GM08714 (cell line): ENCODE results near the gene TMC1.

Experiments used
- H3K4me3 ChIP-seq: fragments of 200-500 bp; sonication (Bioruptor generic); 2 replicates; pipeline ENCODE4 v1.5.1; 2014; ENCODE audit warnings: mild to moderate bottlenecking, low read length, inconsistent platforms
- ZNF274 ChIP-seq: IDR thresholded peaks from 2 replicates; pipeline ENCODE4 v1.6.1; 2012; ENCODE audit warnings: mild to moderate bottlenecking, low read depth, low read length

TMC1 gene

DNA sequence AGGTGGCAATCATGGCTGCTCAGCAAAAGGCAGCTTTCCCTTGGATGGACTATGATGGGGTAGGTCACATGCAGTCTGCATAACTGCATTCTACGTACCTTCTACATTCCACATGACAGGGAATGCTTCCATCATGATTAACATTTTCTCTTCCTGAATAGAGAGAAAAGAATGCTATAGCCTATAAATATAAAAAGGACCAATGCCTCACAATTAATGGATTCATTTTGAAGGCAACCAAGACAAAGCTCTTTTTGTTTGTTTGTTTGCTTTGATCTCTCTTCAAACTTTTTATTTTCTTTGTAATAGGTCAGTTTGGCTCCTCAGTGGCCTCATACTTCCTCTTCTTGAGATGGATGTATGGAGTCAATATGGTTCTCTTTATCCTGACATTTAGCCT, 230.1 kb downstream of the TMC1 start:
- no peak overlapping the region for H3K4me3 ChIP-seq
- no peak for TF ChIP-seq ZNF274

DNA sequence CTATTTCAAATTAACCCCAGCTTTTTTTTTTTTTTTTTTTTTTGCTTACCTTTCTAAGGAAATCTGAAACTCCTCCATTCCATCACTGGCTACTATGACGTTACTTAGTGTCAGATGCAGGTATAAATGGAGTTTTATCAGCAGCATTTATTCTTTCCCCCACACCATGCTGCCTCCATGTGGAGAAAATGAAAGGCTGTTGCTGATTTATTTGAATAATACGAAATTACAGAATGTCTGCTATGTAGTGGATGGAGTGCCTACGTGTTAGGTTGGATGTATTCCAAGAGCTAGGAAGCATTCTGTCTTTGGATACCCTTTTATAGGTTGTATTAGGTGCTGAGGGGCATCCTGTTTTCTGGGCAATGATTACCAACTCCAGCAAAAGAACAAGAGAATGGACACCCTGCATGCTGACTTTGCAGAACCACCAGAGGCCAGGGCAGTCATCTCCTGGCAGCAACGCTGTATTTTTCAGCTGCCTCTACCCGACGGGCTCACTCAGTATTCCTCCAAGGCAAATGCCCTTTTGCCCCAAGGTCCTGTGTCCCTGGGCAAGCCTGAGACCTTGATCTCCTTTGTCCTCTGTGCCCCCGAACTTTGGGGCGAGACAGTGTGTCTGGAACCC, 232.0 kb downstream of the TMC1 start:
- no peak overlapping the region for H3K4me3 ChIP-seq
- no peak for TF ChIP-seq ZNF274

- H3K4me3 ChIP-seq, result no peak overlapping the region
- TF ChIP-seq ZNF274, result no peak
Measured at GRCh38 chr9:72755836-72756235, 234.4 kb downstream of the TMC1 start.

- TF ChIP-seq ZNF274, result no peak
- H3K4me3 ChIP-seq, result no peak overlapping the region
Measured at GRCh38 chr9:72758944-72759343, 237.5 kb downstream of the TMC1 start.

DNA sequence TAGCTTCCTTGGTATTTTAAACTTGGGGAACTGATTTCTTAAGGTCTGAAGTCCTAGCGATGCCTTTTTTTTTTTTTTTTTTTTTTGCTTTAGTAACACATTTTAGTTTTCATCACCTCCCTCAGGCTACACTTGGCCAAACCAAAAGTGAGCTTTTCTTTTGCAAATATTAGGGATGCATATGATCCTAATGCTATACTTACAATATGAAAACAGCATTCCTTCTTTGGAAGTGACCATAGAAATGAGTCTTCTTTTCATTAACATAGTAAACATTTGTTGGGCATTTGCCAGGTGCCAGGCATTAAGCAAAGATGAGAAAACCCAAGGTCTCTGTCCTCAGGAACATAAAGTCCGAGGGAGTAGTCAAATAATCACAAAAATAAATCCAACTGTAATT, 241.6 kb downstream of the TMC1 start:
- no peak for TF ChIP-seq ZNF274
- H3K4me3 ChIP-seq, result no peak overlapping the region

GRCh38 chr9:72769546-72769945, 248.1 kb downstream of the TMC1 start:
- no peak for TF ChIP-seq ZNF274
- no peak overlapping the region for H3K4me3 ChIP-seq

DNA sequence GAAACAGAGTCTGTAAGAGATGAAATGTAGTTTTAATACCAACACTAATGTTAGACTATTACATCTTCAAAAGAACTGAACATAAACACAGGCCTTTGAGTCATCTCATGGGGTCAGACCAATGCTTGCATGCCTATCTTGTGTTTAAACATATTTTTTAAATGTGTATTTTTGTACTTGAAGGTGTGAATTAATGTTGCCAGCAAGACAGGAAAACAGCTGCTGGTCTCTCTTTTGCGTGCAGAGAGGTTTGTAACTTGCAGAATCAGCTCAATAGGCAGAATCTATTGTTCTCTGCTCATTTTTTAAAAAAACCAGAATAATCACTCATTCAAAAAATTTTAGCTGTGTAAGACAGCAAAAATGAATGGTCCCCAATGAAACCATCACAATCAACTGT, 251.3 kb downstream of the TMC1 start:
- TF ChIP-seq ZNF274, result no peak
- H3K4me3 ChIP-seq, result no peak overlapping the region

GRCh38 chr9:72773570-72773969, 252.2 kb downstream of the TMC1 start:
- no peak overlapping the region for H3K4me3 ChIP-seq
- no peak for TF ChIP-seq ZNF274

DNA sequence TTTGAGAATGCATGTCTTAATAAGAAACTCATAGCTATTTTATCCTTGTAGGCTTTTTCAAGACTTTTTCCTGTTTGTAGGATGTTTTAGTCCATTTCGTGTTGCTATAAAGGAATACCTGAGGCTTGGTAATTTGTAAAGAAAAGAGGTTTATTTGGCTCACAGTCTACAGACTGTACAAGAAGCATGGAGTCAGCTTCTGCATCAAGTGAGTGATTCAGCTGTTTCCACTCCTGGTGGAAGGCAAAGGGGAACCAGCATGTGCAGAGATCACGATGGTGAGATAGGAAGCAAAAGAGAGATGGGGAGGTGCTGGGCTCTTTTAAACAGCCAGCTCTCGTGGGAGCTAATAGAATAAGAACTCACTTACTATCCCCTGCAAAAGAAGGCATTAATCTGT, 254.2 kb downstream of the TMC1 start:
- no peak for TF ChIP-seq ZNF274
- H3K4me3 ChIP-seq, result no peak overlapping the region

- no peak for TF ChIP-seq ZNF274
- H3K4me3 ChIP-seq, result no peak overlapping the region
Measured at GRCh38 chr9:72779614-72780013, 258.2 kb downstream of the TMC1 start.

DNA sequence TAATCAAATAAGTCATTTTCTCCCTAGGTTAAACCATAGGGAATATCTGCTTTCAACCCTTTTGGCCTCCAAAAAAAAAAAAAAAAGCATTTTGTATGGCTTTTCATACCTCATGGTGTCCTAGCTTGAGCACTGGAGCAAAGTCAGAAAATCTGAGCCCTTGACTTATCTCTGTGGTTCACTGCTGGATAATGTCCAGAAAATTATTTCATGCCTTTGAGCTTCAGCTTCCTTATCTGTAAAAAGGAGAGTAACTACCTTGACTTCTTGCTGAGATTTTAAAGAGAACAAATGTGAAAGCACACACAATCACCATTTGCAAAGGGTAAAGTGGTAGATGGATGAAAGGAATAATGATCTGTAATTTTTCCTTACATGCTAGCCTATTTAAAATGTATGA, 265.5 kb downstream of the TMC1 start:
- H3K4me3 ChIP-seq, result no peak overlapping the region
- TF ChIP-seq ZNF274, result no peak

GRCh38 chr9:72788966-72789735, 267.7 kb downstream of the TMC1 start:
- H3K4me3 ChIP-seq, result no peak overlapping the region
- no peak for TF ChIP-seq ZNF274

GRCh38 chr9:72789885-72790284, 268.5 kb downstream of the TMC1 start:
- TF ChIP-seq ZNF274, result no peak
- no peak overlapping the region for H3K4me3 ChIP-seq

DNA sequence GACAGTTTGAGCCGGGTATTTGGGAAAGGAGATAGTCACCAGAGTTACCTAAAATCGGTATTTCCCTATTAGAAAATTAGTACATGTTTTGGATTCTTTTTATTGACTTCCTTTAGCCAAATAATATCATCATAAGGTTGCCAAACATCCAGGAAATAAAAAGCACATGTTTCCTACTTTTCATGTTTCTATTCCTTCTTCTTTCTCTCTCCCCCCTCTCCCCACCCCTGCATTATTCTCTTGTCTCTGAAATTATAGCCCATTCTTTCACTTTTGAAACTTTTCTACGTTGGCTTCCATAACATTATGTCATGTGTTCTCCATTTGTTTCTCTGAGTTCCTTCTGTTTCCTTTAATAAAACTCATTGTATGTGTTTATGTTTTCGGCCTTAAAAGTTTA, 269.6 kb downstream of the TMC1 start:
- no peak overlapping the region for H3K4me3 ChIP-seq
- TF ChIP-seq ZNF274, result no peak

GRCh38 chr9:72791436-72791835, 270.0 kb downstream of the TMC1 start:
- TF ChIP-seq ZNF274, result no peak
- no peak overlapping the region for H3K4me3 ChIP-seq
